ENCODE data around the gene GSTK1. TPM values are rescaled to one million over a fixed set of nuclear protein-coding genes. Genes with fewer than 3 reads are reported as not detected.

GSTK1 gene
- total and polyA plus RNA-seq, 10 of the 15 experiments (the other 5 are each of a cell fraction or from before 2014, with no cell fraction given): 76.2 to 166 (median 127) TPM

- TF ChIP-seq, protein P1, sequence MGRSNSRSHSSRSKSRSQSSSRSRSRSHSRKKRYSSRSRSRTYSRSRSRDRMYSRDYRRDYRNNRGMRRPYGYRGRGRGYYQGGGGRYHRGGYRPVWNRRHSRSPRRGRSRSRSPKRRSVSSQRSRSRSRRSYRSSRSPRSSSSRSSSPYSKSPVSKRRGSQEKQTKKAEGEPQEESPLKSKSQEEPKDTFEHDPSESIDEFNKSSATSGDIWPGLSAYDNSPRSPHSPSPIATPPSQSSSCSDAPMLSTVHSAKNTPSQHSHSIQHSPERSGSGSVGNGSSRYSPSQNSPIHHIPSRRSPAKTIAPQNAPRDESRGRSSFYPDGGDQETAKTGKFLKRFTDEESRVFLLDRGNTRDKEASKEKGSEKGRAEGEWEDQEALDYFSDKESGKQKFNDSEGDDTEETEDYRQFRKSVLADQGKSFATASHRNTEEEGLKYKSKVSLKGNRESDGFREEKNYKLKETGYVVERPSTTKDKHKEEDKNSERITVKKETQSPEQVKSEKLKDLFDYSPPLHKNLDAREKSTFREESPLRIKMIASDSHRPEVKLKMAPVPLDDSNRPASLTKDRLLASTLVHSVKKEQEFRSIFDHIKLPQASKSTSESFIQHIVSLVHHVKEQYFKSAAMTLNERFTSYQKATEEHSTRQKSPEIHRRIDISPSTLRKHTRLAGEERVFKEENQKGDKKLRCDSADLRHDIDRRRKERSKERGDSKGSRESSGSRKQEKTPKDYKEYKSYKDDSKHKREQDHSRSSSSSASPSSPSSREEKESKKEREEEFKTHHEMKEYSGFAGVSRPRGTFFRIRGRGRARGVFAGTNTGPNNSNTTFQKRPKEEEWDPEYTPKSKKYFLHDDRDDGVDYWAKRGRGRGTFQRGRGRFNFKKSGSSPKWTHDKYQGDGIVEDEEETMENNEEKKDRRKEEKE (IDR thresholded peaks at IDR 0.05): no peak
- no peak for TF ChIP-seq RUNX3 (IDR thresholded peaks at IDR 0.05; ENCODE audit: low read length)
- 0 out of 2 replicates have a peak, but pooled peaks have one; percentile 35 for TF ChIP-seq CREM (IDR thresholded peaks at IDR 0.05; ENCODE audit: low read depth)
- no peak for TF ChIP-seq ZNF274 (IDR thresholded peaks at IDR 0.05; ENCODE audit: insufficient read depth, insufficient read length)
- 0 out of 2 replicates have a peak, but pooled peaks have one; percentile 57 for TF ChIP-seq NBN (IDR thresholded peaks at IDR 0.05)
- peak; percentile 48; the same call in 1 of the 2 replicates for TF ChIP-seq RELB (IDR thresholded peaks at IDR 0.05; ENCODE audit: low read depth)
- TF ChIP-seq IRF3 (IDR thresholded peaks at IDR 0.05): 0 out of 2 replicates have a peak, but pooled peaks have one; percentile 5
- 0 out of 3 replicates have a peak, but pooled peaks of 1 of the 2 experiments have one; percentile 18 for TF ChIP-seq EGR1 (IDR thresholded peaks at IDR 0.05; ENCODE audit: borderline replicate concordance in 1 of 2, low read depth in 2 of 2, low read length in 2 of 2)
- TF ChIP-seq CBX5 (IDR thresholded peaks at IDR 0.05; ENCODE audit: low read depth): no peak
- peak; percentile 89 for TF ChIP-seq PML (IDR thresholded peaks at IDR 0.05; ENCODE audit: low read length)
- peak; percentile 68; the same call in 1 of the 2 replicates for TF ChIP-seq CBFB (IDR thresholded peaks at IDR 0.05; ENCODE audit: low read depth)
- peak; percentile 85 for TF ChIP-seq POLR2AphosphoS5 (IDR thresholded peaks at IDR 0.05; ENCODE audit: low read length)
- TF ChIP-seq ZNF687 (IDR thresholded peaks at IDR 0.05): peak; percentile 90
- TF ChIP-seq DPF2 (IDR thresholded peaks at IDR 0.05): no peak
- TF ChIP-seq RBBP5 (conservative IDR thresholded peaks at IDR 0.05): no peak
- peak; percentile 69; the same call in 1 of the 2 replicates for TF ChIP-seq TAF1 (IDR thresholded peaks at IDR 0.05; ENCODE audit: borderline replicate concordance, low read depth, low read length)
- no peak for TF ChIP-seq MYC (IDR thresholded peaks at IDR 0.05; ENCODE audit: insufficient read depth, insufficient read length, insufficient replicate concordance, low read length, severe bottlenecking)
- TF ChIP-seq, protein P2, sequence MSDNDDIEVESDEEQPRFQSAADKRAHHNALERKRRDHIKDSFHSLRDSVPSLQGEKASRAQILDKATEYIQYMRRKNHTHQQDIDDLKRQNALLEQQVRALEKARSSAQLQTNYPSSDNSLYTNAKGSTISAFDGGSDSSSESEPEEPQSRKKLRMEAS (IDR thresholded peaks at IDR 0.05; ENCODE audit: low read depth, low read length): peak; percentile 67; the same call in 1 of the 2 replicates
- TF ChIP-seq HDGF (IDR thresholded peaks at IDR 0.05): peak; percentile 65; the same call in 1 of the 2 replicates
- TF ChIP-seq ATF7 (IDR thresholded peaks at IDR 0.05; ENCODE audit: low read depth): peak; percentile 46
Observed at GRCh38 chr7:143263266-143264195, at the start of gene GSTK1 (continued).
